Spleen (tissue), 7 donors: Measurements from ENCODE around the gene ARGFX.

ENCODE experiments used
- POLR2A ChIP-seq, 3 donors: fragments of 450-650 bp; IDR thresholded peaks; one replicate each; pipeline ENCODE4 v1.5.1; 2017; ENCODE audit warnings: antibody characterized with exemption in 3 of 3, mild to moderate bottlenecking in 1 of 3
- POLR2AphosphoS5 ChIP-seq, 3 donors: sonication (generic); formaldehyde crosslinking; IDR thresholded peaks; one replicate each; pipeline ENCODE4 v1.5.1; 2017; ENCODE audit warnings: antibody characterized with exemption in 3 of 3
- TF ChIP-seq, protein P1 (sequence below), 11 experiments: fragments of 200-600 bp in 7 of 11; fragments of 450-650 bp in 4 of 11; sonication (generic) in 4 of 11; IDR thresholded peaks in 8 of 11; conservative IDR thresholded peaks in 3 of 11; 1 replicate in 7 of 11; 2 replicates in 4 of 11; pipeline versions ENCODE4 v1.4.0 to v1.8.0; 2016 to 2021; ENCODE audit warnings: antibody characterized with exemption in 11 of 11, inconsistent platforms in 4 of 11, mild to moderate bottlenecking in 1 of 11
- donor health status: DM: no; HTN: no; CAD: no; lungs with moderate emphysema.
- donor health status: DM: no; HTN: no; CAD: no.
- donor health status: DM: no; HTN: no; CAD: no.

DNA sequence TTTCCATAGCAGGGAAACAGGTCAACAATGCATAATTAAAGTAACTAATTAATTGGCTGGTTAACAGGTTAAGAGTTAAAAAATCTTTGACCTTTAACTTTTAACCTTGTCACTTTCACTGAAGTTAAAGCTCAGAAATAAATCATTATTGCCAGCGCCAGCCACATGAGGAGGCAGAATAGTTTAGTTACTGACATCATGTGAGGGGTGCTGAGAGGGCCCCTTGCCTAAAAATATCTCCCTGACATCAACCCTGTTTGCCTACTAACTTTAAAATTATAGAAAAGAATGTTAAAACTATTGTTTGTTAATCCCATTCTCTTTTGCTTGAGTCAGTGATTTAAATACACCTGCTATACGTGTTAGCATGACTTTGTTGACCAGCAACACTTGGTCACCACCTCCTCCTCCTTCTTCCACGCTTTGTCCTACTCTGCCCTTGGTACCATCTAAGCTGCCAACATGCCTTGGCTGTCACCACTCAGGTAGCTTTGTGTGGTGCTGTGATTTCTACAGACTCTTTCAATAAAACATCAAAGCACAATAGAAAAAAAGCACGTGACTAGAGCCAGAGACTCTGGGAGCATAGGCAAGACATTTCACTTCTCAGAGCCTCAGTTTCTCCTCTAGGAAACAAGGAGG, 28.1 kb downstream of the ARGFX start:
- TF ChIP-seq, protein P1, sequence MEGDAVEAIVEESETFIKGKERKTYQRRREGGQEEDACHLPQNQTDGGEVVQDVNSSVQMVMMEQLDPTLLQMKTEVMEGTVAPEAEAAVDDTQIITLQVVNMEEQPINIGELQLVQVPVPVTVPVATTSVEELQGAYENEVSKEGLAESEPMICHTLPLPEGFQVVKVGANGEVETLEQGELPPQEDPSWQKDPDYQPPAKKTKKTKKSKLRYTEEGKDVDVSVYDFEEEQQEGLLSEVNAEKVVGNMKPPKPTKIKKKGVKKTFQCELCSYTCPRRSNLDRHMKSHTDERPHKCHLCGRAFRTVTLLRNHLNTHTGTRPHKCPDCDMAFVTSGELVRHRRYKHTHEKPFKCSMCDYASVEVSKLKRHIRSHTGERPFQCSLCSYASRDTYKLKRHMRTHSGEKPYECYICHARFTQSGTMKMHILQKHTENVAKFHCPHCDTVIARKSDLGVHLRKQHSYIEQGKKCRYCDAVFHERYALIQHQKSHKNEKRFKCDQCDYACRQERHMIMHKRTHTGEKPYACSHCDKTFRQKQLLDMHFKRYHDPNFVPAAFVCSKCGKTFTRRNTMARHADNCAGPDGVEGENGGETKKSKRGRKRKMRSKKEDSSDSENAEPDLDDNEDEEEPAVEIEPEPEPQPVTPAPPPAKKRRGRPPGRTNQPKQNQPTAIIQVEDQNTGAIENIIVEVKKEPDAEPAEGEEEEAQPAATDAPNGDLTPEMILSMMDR (IDR thresholded peaks at IDR 0.05 in 8 of 11, conservative IDR thresholded peaks at IDR 0.05 in 3 of 11) = no peak
- TF ChIP-seq POLR2A (IDR thresholded peaks at IDR 0.05) (no peak), POLR2AphosphoS5 (IDR thresholded peaks at IDR 0.05) (no peak)
